HG02870 (cell line): ENCODE data around the gene ZSCAN12.
"Not testable (repeated sequence)": the region's sequence is repeated elsewhere in the genome, so short reads cannot be mapped to it uniquely, and the experiment has no call there.

Experiments used
- ATAC-seq: cut with Tn5 transposase; IDR thresholded peaks from one replicate; pipeline ENCODE4 v1.9.1; 2021; ENCODE audit warnings: mild to moderate bottlenecking, moderate library complexity; ENCODE audit not compliant: unreplicated experiment

The ZSCAN12 gene

DNA sequence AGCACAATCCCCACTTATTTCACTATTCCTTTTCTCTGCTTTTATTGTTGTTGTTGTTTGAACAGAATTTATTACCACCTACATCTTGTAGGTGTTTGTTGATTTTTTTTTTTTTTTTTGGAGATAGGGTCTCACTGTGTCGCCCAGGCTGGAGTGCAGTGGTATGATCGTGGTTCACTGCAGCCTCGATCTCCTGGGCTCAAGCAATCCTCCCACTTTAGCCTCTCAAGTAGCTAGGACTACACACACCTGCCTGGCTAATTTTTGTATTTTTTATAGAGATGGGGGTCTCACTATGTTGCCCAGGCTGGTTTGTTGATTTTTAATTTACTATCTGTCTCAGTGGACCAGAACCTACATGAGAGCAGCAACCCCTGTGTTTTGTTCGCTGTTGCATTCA is 3.6 kb downstream of the ZSCAN12 start:
- ATAC-seq = no peak

DNA sequence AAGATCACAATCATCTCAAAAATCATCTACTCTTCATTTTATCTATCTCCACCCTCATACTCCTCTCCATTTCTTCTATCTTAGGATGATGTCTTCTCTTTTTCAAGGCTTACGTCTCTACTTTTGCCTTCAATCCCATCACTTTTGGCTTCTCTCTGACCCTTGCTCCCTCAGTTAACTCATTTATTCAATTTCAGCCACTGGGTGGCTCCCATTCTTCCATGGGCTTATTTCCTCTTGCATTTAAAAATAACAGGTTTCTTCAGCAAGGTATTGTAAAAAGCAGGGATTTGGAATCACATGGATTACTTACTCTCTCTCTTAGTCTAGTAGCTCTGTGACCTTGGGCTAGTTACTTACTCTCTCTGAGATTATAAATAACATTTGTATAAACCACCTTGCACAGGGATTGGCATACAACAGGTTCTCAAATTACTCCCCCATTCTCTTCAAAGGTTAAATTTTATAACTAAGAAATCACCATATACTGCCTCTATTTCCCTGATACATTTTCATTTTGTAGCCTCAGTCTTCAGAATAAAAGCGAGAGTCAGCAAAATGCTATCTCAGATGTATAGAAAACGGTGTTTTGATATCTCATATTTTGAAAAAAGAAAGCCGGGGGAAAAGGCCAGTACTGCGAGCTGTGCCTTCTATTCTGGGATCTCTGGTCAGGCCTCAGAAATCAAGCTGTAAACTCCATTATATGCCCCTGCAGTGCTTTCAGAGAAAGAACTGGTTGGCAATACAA is 5.5 kb downstream of the ZSCAN12 start:
- no peak for ATAC-seq

DNA sequence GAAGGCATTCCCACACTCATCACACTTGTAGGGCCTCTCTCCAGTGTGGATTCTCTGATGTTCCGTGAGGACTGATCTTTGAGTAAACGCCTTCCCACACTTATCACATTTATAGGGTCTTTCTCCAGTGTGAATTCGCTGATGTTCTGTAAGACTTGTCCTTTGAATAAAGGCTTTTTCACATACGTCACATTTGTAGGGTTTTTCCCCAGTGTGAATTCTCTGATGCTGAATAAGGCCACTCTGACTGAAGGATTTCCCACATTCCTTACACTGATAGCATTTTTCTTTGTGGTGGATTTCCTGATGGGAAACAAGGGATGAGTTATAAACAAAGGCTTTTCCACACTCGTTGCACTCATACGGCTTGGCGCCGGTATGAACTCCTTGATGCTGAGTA is 8.9 kb downstream of the ZSCAN12 start:
- ATAC-seq = no peak

DNA sequence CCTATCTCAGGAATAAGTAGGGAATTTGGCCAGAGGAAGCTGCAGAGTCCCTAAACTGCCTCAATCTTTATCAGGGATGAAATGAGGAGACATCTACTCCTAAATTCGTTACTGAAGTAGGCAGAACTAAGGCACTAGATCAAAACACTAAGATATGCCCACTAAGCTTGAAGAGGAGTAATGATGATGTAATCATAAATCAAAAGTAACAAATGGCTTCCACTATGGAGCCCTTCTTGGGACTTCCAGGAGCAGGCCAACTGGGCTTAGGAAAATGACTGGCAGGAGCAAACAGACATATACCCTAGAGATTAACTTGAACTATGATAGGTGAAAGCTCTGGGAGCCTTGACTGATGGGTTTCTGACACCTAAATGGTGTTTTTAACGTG is 15.4 kb downstream of the ZSCAN12 start:
- ATAC-seq = no peak

DNA sequence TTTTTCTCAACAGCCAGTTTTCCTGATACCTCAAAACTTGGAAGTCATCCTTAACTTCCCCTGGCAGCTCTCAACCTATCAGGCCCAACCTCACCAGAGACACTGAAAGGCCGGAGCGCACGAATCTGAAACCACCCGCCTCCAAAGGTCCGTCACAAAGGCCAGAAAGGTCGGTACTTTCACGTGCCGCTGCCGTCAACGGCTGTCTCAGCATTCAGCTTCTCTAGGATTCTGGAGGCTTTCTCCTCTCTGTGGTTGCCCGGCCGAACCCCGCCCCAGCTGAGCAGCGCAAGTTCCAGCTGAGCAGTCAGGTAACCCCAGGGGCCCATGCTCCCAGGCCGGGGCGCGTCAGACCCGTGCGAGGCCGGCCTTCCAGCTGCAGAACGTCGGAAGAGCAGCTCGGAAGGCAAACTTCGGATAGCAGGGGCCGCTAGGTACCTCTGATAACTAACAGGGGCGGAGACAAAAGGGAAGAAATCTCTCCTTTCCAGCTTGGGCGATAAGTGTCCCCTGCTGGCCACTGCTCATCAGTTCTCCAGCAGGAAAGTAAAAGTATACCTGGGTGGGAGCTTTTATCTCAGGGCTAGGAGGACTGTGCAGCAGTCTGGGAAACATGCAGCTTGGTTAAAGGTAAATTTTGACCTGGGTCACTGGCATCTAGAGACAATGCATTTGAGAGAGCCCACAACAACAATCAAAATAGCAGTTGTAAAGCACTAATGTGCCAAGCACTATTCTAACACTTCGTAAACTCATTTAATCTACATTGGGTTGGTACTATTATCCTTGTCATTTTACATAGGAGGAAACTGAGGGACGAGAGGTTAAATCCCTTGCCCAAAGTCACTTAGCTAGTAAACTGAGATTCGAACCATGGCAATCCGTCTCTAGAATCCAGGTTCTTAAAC is 16.1 kb downstream of the ZSCAN12 start:
- ATAC-seq = peak; percentile 97

DNA sequence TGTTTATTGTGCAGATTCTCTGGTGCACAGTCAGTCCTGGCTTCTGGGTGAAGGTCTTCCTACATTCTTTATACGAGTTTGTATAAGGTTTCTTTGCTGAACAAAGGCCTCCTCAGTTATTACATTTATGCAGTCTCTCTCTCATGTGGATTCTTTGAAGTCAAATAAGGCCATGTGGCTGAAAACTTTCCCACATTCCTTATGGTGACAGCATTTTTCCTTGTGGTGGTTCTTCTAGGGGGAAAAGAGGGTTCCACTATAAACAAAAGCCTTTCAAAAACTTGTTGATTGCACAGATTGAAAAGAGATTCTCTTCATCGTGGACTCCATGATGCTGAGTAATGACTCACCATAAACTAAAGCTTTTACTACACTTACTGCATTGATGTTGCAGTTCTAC is 19.2 kb downstream of the ZSCAN12 start:
- no peak for ATAC-seq

DNA sequence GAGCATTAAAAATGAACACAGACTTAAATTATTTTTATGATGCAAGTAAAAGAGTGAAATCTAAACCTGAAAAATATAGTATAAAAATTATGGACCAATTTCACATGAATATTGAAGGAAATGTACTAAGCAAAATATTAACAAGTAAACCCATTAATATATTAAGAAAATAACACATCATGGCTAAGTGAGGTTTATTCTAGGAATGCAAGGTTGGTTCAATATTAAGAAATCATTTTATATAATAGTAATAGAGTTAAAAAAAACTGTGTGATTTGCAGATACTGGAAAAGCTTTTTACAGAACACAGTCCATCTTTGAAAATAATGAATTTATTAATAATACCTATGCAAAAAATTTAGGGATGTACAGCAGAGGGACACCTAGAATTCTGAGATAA is 20.9 kb downstream of the ZSCAN12 start:
- no peak for ATAC-seq

DNA sequence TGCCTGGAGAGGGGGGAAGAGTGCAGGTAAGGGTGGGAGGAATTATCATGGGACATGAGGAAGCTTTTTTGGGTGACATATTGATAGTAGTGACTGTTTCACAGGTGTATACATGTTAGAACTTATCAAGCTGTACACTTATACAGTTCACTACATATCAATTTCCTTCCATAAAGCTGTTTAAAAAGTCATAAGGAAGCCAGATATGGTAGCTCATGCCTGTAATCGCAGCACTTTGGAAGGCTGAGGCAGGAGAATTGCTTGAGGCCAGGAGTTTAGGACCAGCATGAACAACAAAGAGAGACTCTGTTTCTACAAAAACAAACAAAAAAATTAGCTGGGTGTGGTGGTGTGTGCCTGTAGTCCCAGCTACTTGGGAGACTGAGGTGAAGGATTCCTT is 21.7 kb downstream of the ZSCAN12 start:
- no peak for ATAC-seq

DNA sequence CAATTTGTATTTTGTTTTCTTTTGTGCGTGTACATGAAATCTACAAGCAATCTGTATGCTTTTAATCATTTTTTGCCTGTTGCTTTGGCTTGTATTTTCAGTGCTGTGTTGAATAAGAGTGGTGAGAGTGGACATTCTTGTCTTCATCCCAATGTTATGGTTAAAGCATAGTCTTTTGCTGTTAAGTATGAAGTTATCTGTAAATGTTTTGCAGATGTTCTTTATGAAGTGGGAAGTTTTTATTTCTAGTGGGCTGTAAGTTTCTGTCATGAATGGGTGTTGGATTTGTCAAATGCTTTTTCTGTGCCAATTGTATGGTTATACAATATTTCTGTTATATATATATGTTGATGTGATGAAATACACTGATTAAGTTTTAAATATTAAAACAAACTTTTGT is 25.6 kb downstream of the ZSCAN12 start:
- no peak for ATAC-seq

DNA sequence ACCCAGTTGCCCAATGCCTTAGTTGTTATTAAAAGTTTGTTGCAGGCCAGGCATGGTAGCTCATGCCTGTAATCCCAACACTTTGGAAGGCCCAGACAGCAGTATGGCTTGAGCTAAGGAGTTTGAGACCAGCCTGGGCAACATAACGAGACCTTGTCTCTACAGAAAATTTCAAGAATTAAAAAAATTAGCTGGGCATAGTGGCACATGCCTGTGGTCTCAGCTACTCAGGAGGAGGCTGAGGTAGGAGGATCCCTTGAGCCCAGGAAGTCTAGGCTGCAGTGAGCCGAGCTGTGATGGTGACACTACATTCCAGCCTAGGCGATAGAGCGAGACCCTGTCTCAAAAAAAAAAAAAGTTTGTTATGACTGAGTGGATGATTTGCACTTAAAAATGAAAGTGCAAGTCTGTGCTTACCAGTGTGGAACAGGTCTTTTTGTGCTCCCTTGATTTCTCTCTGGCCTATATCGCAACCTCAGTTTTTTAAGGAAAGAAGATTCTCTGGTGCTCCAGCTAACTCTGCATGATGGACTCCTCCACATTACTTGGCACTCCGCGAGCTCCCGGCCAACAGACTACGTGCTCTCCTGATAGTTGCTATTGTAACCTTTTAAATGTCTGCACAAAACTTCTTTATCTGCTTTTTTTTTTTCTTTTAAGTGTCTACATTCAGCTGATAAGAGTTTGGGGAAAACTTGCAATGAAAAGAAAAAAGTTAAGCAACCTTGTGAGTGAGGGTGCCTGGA is 27.7 kb downstream of the ZSCAN12 start:
- peak; percentile 58 for ATAC-seq

DNA sequence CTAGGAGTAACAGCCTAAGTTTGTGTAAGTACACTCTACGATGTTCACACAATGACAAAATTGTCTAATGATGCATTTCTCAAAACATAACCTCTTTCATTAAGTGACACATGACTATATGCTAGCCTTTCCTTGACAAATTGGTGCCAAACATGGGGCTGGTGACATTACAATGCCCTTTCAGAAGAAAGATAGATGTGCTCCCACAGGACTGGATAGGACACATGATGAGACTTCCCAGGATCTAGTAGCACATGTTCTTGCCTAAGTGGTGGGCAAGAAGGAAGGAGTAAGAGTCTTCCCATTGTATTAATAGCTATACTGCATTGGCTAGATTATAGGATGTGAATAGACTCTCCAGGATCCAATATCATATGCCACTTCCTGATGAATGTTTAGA is 28.3 kb downstream of the ZSCAN12 start:
- ATAC-seq = no peak

DNA sequence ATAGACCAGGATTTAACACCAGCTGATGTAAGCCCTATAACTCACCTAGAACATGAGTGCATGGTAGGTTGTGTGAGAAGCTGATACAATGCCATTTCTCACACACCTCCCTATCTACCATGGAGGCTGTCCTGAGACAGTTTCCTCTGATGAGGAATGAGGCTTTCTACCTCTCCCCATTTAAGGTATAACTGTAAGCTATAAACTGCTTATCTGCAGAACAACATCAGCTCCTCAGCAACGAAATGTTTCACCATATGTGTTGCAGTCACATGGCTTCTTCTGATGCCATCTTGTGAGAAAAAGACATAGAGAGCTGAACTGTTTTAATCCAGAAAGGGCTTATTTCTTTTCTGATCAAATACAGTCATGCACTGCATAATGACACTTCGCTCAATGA is 29.1 kb downstream of the ZSCAN12 start:
- no peak for ATAC-seq

DNA sequence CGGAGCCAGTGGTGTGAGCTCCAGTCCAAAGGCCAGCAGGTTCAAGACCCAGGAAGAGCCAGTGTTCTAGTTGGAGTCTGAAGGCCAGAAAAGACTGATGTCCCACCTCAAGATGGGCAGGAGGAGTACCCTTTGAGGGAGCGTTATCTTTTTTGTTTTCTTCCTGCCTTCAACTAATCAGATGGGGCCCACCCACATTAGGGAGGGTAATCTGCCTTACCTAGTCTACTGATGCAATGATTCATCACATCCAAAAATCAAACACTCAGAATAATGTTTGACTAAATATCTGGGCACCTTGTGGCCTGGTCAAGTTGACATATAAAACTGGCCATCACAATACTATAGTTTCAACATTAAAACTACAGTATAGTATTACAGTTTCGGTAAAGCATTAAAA is 30.1 kb downstream of the ZSCAN12 start:
- ATAC-seq = no peak

DNA sequence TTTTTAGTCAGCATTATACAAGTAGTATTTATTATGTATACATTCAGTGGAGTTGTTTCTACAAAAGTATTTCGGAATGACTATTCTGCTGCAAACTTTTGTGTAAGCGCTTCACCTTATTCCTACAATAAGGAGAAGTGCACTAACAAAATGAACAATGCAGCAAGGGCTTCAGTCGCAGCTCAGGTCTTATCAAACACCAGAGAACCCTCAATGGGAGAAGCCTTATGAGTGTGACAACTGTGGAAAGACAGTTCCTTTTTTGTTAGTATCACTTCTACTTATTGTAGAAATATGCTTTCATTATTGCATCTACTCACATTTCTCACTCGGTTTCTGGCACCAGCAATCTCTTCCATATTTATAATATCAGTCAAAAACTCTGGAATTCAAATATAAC is 31.0 kb downstream of the ZSCAN12 start:
- ATAC-seq = peak; percentile 79

DNA sequence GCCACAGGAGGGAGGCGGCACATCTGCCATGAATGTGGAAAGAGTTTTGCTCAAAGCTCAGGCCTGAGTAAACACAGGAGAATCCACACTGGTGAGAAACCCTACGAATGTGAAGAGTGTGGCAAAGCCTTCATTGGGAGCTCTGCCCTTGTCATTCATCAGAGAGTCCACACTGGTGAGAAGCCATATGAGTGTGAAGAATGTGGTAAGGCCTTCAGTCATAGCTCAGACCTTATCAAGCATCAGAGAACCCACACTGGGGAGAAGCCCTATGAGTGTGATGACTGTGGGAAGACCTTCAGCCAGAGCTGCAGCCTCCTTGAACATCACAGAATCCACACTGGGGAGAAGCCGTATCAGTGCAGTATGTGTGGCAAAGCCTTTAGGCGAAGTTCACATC is 34.0 kb downstream of the ZSCAN12 start:
- ATAC-seq = not testable (repeated sequence)

DNA sequence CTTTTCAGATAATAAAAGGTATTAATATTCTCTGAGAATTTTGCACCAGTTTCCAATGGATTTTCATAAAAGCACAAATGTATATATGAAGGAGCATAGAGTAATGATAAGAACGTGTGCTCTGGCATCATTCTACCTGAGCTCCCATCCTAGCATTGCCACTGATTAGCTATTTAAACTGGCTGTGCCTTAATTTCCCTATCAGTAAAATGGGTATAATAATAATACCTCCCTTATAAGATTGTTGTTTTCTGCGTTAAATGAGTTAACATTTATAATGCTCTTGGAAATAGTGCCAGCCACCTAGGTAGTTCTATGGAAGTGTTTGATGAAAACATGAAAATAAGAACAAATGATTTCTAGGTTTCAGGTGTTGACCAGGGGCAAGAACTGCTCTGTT is 38.6 kb downstream of the ZSCAN12 start:
- ATAC-seq = no peak

DNA sequence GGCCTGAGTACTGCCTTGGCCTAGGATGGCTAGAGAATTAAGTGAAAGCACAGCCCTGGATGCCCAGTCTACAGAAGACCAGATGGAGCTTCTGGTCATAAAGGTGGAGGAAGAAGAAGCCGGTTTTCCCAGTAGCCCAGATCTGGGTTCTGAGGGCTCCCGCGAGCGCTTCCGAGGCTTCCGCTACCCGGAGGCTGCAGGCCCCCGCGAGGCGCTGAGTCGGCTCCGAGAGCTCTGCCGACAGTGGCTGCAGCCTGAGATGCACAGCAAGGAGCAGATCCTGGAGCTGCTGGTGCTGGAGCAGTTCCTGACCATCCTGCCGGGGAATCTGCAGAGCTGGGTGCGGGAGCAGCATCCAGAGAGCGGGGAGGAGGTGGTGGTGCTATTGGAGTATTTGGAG is 40.0 kb downstream of the ZSCAN12 start:
- ATAC-seq = not testable (repeated sequence)

DNA sequence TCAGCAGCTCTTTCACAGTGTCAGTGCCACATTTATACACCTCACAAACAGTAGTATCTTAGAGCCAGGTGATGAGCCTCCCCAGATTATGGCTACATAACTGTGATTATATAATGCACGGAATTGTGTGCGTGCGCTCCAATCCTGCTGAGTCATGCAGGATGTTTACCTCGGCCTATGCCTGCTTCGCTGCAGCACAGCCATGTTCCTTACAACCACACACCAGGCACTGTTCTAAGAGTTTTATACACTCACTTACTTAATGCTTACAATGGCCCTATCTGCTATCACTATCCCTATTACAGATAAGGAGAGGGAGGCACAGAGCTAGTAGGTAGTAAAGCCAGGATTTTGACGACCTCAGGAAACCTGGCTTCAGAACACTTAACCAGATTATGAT is 42.5 kb downstream of the ZSCAN12 start:
- no peak for ATAC-seq

DNA sequence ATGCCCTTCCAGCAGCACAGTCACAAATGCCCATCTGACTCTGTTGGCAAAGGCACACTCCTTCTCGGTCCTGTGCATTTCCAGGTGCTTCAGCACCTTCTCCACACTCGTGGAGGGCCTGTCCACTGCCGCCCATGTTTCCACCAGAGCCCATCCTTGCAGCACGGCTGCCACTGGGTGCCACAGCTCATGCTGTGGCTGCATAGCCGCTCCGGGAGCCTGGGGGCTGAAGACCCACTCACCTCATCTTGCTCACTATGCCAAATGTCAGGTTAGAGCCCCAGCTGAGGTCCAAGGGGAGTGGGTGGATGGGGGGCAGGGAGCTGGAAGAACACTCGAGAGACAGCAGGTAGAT is 42.9 kb downstream of the ZSCAN12 start:
- no peak for ATAC-seq

DNA sequence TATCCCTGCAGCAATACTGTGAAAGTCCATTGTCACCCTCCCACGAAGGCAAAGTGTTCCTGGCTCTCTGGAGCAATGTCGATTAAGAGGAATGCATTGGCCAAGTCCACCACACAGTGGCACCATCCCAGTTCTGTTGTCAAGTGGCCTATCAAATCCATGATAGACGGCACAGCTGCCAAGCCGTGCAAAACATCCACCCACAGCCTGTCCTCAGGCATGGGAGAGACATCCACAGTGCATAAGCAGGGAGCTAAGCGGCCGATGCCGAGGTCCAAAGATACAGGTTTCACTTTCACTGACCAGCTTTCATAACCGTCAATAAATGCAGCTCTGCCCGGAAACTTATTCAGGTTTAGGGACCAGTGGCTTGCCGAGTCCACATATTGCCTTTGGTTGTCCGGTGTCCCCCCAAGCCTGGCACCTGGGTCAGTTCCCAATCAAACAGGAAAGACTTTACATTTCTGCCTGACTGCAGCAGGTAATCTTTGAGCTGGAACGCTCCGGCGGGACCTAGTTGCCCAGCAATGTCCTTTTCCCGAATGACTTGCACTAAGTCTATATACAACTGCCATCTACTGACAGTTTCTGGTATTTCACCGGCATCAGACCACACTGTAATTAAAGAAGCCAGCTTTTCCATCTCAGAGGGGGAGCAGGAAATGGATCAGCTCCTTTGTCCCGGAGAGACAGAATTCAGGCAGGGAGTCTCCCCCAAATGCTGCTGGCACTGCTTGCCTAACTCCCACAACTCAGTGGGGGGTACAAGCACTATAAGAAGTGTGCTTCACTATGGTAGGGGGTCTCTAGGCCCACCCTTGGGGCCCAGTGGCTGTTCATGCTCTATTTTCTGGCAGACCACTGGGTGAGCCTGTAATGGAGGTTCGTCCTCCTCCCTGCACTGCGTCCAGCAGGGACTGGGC is 43.5 kb downstream of the ZSCAN12 start:
- peak; percentile 61 for ATAC-seq
